Germinal center (tissue), 1 donor: ENCODE measurements around the gene ITPKB.
"Not testable (repeated sequence)": the region's sequence is repeated elsewhere in the genome, so short reads cannot be mapped to it uniquely, and the experiment has no call there.

Experiments used
- DNase-seq: peaks from one replicate; pipeline ENCODE4 v3.0.0; 2012; ENCODE audit warnings: mixed read lengths, low spot score

ITPKB gene

DNA sequence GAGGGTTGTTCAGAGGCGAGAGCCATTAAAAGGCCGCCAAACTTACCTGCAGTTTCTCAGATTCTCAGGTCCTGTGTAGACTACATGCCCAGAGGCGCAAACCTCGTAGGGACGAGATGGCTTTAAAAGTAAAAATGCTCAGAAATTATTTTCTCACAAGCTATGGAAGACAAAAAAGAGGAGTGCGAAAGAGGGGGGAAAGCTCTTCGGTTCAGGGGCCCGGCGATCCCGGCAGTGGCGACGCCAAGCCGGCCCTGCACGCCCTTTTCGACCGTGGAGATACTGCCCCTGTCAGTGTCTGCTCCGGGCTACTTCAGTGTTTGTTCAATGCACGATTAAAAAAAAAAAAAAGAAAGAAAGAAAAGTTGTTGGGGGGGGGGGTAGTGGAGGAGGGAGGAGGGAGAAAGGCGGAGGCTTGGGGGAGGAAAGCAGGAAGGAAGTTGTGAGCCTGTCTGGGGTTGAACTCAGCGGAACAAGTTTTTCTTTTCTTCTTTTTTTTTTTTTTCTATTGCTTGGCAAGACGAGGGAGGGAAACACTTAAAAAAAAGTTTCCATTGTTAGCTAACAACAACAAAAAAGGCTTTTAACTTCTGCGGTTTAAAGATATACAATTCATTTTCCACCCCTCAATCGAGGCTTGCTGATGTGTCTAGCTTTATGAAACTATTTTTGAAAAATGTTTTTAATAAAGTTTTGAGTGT lies at the start of gene ITPKB:
TSS of gene ITPKB (minus strand) at position 288 of the 701 bp plus-strand sequence. CDS start 1,824 bp downstream, outside the sequence.
- DNase-seq: peak; percentile 58

GRCh38 chr1:226787638-226788037 lies 48.6 kb upstream of the ITPKB start:
- DNase-seq: no peak

DNA sequence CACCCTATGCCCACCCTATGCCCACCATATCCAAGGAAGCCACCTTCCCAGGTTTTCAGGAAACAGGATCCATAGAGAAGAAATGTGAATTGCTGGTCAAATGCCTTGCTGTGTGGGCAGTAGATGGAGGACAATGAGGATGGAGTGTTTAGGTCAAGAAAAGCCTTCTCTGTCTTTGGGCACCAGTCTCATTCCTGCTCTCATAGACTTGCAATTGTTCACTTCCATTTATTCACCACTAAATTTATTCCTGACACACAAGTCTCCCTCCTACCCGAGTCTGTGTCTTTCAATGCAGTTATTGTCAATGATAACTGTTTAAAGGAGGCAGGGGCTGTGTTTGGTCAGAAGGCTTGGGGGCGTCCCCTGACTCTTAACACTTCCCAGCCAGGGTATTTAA lies 48.0 kb upstream of the ITPKB start:
- no peak for DNase-seq

DNA sequence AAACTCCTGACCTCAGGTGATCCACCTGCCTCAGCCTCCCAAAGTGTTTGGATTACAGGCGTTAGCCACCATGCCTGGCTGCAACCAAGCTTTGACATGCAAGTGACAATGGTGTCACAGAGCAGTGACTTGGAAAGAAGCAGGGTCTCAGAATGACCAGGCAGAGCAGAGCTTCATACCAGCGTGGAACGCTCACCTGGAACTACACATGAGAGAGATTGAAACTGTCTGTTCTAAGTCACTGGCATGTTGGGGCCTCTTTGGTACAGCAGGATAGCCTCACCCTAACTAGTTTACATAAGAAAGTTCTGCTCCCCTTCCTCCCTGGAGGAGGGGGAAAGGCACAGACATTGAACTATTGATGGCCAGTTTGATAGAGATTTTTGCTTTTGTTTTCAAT lies 47.5 kb upstream of the ITPKB start:
- DNase-seq: no peak

GRCh38 chr1:226785805-226786204 lies 46.7 kb upstream of the ITPKB start:
- no peak for DNase-seq

- no peak for DNase-seq
These were observed 45.3 kb upstream of the ITPKB start for GRCh38 chr1:226784081-226785049.

DNA sequence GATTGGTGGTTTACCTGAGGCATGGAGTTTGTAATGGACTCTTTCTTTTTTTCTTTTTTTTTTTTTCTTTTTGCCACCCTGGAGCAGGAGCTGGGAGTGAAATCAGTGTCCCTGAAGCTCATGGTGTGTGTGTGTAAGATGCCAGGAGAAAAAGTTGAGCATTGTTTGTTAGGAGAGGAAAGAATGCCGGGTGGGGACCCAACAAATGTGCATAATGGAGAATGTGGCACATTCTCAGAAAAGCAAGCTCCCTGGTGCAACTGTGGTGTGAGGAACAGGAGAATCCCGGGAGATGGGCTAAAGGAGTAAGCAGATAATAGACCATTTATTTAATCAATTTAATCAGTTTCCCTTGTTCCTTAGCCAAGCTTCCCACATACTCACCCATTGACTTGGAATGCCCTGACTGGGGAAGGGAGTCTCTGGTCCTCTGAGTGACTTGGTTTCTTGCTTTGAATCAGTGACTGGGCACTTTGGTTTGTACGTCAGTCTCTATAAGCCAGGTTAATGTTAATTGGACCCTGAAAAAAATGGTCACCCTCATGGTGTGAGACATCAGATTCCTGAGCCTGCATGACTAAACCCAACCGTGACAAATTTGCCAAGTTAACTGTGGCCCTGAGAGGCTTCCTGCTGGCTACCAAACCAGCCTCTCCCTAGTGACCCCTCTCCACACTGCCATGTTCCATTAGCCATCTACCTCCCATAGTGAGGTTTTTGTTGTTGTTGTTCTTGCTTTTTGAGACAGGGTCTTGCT lies 43.9 kb upstream of the ITPKB start:
- no peak for DNase-seq

DNA sequence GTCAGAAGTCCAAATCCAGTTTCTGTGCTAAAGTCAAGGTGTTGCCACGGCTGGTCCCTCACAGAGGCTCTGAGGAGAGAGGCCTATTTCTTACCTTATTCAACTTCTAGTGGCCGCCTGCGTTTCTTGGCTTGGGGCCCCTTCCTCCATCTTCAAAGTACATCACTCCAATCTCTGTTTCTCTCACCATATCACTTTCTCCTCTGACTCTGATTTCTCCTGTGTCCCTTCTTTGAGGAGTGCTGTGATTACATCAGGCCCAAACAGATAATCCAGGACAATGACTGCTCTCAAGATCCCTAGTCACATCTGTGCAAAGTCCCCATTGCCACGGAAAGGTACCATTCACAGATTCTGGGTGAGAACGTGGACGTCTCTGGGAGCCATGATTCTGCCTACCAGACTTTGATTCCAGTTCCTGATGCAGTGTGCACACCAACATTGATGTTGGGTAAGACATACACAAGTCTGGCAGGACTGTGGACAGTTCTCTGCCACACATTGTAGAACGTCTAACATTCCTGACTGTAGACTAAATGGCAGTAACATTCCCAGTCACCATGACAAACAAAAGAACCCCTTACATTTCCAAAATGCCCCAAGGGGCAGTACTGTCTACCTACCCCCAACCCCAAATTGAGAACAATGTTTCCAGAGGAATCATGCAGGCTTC lies 43.0 kb upstream of the ITPKB start:
- DNase-seq: no peak

GRCh38 chr1:226779561-226779960 lies 40.5 kb upstream of the ITPKB start:
- DNase-seq: no peak

DNA sequence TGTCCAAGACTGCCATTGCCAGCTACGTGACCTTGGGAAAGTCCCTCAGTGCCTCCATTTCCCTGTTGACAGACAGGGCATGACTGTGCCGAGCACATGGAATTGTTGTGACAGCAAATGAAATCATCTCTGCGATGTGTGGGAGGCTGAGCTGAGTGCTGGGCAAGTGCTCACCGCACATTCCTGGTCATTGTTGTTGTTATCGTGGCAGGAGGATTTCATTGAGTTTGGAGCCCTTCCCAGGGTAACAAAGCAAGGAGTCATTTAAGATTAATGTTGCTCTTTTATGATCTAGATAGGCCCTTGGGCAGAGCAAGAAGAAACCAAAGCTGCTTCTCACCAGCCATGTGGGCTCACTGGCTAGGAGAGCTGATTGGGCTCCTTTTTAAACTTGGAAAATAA lies 39.6 kb upstream of the ITPKB start:
- DNase-seq: no peak

DNA sequence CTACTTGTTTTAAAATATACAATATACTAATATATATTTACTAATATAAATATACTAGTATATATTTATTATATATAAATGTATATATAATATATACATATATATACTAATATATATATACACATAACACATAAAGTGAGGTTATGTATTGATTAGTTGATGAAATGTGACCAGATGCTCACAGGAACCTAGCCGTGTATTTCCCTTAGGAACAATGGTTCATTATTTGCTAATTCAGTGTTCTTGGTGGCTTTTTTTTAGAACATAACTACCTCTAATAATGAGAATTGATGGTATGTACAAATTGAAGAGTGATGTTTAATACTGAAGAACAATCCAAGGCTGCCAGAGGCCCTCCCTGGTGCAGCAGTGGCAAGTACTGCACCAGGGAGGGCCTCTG lies 37.9 kb upstream of the ITPKB start:
- DNase-seq: no peak

GRCh38 chr1:226776066-226776465 lies 37.0 kb upstream of the ITPKB start:
- DNase-seq: no peak

DNA sequence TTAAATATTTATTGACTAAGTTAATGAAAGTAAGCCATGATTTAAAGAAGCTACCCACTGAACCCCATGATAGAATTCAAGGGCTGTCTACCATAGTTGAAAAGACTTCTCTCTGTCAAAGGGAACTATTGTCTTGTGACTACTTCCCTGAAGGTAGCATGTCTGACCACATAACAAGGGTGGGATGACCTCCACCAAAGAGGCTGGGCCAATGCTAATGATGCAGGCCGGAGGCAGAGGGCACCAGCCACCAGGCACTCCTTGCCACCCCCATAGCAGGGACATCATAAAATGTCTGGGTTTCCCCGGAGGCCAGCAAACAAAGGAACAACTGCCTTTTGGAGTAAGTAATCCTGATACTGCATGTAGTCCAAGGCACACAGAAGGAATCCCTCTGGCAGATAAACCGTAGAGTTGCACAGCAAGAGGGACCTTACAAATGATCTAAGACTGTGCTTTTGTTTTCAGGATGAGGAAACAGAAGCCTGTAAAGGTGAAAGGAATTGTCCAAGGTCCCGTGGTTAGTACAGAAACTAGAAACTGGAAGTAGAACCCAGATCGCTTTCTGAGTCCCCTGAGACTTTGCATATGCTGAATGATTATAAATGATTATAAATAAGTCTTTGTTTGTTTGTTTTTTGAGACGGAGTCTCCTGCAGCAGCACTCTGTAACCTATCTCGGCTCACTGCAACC lies 33.5 kb upstream of the ITPKB start:
- DNase-seq: peak; percentile 63

DNA sequence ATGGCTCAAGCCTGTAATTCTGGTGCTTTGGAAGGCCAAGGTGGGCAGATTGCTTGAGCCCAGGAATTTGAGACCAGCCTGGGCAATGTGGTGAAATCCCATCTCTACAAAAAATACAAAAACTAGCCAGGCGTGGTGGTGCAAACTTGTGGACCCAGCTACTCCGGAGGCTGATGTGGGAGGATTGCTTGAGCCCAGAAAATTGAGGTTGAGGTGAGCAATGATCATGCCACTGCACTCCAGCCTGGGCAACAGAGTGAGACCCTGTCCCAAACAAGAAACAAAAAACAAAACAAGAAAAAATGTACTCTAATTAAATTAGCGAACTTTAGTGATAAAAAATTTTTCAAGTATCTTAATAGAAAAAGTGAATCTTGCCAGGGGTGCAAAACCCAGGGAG lies 28.1 kb upstream of the ITPKB start:
- DNase-seq: not testable (repeated sequence)

DNA sequence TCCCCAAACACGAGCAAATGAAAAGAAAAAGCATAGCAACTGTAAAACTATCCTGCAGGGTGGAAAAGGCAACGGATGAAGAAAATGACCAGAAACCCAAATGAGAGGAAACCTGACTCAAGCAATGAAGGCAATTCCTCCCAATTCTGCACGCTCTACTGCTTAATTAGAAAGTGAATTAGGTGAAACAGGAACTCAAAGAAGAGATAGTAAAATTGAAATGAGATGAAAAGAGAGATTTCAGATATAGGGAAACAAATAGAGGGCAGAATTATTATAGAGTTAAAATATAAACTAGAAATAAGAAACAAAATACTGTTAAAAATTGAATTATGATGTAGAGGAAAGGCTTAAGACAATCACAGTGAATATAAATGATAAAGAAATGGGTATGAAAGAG lies 27.5 kb upstream of the ITPKB start:
- no peak for DNase-seq

GRCh38 chr1:226764533-226764932 lies 25.5 kb upstream of the ITPKB start:
- DNase-seq: no peak

- DNase-seq: no peak
These were observed 24.8 kb upstream of the ITPKB start for GRCh38 chr1:226763905-226764264.

DNA sequence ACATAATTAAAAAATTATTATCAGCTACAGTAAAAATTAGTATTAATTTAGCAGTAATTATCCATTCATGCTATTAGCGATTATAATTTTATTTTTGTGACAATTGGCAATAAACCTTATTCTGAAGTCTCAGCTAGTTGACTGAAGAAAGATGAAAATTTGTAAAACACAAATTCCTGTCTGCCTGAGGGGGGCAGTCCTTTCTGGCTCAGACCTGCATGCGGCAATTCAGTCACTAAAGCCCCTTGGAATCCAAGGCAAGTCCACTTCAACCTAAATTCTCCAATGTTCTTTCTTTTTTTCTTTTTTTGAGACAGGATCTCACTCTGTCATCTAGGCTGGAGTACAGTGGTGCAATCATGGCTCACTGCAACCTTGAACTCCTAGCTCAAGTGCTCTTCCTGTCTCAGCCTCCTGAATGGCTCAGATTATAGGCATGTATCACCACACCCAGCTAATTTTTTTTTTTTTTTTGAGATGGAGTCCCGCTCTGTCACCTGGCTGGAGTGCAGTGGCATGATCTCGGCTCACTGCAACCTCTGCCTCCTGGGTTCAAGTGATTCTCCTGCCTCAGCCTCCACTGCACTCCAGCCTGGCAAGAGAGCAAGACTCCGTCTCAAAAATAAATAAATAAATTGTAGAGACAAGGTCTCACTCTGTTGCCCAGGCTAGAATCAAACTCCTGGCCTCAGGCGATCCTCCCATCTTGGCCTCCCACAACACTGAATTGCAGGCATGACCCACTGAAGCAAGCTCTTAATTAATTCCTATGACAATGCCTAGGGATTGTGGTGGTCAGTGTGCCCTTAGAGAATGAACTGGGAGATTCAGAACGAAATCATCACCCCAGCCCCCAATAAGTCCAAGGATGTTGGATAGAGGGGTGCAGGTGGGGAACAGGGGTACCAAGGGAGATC lies 24.2 kb upstream of the ITPKB start:
- no peak for DNase-seq

DNA sequence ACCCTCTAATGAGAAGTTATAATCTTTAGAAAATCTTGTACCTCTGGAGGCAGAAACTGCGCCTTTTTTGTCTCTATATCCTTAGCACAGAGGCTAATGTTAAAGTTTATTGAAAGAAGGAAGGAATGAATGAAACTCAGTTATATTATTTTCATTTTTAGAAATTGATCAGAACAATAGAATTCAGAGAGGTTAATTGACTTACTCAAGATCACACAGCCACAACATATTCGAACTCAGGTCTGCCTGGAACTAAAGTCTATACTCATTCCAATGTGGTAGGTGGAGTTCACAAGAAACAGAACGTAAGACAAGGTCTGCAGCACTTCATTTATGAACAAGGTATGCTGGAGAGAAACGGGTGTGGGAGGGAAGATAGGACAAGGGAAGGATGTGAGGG lies 23.0 kb upstream of the ITPKB start:
- DNase-seq: no peak

GRCh38 chr1:226761322-226761721 lies 22.2 kb upstream of the ITPKB start:
- no peak for DNase-seq
